GM08714 (cell line): ENCODE measurements around the gene CREB3L2.

ENCODE experiments used
- H3K4me3 ChIP-seq: fragments of 200-500 bp; sonication (Bioruptor generic); 2 replicates; pipeline ENCODE4 v1.5.1; 2014; ENCODE audit warnings: mild to moderate bottlenecking, low read length, inconsistent platforms
- ZNF274 ChIP-seq: IDR thresholded peaks from 2 replicates; pipeline ENCODE4 v1.6.1; 2012; ENCODE audit warnings: mild to moderate bottlenecking, low read depth, low read length

CREB3L2 gene

DNA sequence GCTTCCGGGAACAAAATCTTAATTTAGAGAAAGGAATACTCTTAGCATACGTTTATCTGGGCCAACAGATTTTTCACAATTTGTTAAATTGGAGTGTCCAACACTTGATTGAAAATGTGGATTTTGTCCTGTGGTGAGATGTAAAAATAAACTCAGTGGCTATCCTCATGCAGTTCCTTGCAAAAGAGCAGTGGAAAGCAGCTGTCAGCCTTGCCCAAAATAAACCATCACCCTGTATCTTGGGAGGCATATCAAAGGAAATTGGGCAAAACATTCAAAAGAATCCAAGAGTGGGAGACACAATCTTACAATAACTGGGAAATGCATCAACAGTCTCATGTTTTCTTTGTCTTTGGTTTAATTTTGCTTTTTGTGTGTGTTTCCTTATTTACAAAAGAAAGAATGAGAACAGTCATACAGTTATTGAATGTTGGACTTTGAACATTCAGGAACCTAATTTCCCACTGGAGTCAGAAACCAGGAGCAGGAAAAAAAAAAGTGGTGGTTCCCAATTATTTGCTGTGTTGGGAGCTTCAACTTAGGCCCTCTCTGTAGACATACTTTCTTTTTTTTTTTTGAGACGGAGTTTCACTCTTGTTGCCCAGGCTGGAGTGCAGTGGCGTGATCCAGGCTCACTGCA is 110.8 kb downstream of the CREB3L2 start:
- no peak for TF ChIP-seq ZNF274
- H3K4me3 ChIP-seq = no peak overlapping the region

DNA sequence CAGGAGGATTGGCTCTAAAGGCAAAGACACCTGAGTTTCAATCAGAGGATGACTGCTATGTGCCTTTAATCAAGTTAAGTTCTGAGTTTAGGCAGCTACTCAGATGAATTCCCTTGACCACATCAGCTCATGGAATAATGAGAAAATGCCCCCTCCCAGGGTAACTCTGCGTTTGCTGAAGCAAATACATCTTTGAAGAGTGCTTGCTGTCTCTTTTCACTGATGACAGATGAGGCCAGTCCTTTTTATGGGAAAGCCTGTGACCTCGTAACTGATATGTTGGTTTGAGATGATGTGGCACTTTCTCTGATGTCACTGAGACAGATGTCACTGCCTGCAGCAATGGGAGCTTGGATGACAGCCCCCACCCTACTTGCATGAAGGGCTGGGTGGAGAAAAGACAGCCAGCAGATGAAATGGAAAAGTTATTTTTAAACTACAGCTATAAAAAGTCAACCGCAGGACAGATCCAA is 111.4 kb downstream of the CREB3L2 start:
- no peak for TF ChIP-seq ZNF274
- H3K4me3 ChIP-seq = no peak overlapping the region

DNA sequence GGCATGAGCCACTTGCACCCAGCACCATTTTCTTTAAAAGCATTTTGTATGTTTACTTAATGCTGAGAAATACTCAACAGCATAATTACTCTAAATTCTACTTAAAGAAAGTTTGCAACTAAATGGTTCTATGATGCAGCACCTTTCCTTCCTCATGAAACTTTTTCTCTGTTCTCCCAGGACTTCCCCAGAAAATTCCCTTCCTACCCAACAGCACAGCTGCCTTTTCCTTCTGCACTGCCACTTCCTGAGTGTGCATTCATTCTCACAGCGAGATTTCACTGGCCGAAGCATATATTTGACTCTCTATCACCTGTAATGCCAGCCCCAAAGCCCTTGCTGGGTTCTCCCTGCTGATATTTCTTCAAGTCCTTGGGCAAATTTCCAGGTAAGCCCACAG is 113.6 kb downstream of the CREB3L2 start:
- TF ChIP-seq ZNF274 = no peak
- no peak overlapping the region for H3K4me3 ChIP-seq

DNA sequence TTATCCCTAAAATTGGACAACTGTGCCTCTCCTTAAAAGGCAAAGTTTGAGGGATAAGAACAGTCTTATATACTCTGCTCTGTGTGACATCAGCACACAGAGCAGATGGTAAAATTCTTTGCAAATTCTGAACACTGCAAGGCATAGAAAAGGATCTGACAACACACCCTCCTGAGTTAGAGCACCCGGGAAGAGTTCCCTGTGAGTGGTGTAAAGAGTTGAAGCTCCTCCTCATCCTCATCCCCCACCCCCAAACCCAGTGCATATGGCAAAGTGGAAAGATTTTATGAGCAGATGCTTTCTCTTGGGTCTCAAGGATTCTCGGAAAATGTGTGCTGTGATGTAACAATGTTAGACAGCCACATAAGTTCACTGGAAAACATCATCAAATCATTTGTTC is 115.1 kb downstream of the CREB3L2 start:
- no peak for TF ChIP-seq ZNF274
- H3K4me3 ChIP-seq = no peak overlapping the region

DNA sequence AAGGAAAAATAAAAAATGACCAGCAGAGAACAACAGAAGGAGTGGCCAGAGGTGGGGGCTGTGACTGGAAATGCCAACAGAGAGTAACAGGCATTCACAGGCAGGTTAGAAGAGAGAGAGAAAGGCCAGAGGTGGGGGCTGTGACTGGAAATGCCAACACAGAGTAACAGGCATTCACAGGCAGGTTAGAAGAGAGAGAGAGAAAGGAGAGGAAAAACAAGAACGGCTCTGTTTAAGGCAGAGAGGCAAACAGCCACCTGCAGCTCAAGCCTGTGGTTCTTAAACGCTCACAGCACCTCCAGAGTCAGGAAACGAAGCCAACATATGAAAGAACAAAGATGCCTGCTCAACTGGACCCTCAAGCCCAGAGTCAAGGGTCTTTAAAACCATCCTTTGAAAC is 115.6 kb downstream of the CREB3L2 start:
- no peak for TF ChIP-seq ZNF274

DNA sequence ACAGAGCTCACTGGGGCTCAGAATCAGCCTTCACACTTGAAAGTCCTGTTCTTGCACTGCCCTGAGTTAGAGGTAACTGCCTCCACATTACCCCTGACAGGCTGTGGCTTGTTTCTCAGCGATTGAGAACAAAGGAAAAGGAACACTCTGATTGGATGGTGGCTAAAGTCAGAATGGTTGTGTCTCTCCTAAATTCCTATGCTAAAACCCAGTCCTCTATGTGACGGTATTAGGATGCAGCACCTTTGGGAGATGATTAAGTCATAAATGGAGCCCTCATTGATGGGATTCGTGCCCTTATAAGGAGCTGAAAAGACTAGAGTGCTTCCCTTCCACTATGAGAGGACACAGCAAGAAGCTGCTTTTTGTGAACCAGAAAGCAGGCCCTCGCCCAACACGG is 116.2 kb downstream of the CREB3L2 start:
- no peak overlapping the region for H3K4me3 ChIP-seq
- TF ChIP-seq ZNF274 = no peak

More for the DNA sequence above, 115.6 kb downstream of the CREB3L2 start:
- H3K4me3 ChIP-seq = no peak overlapping the region

DNA sequence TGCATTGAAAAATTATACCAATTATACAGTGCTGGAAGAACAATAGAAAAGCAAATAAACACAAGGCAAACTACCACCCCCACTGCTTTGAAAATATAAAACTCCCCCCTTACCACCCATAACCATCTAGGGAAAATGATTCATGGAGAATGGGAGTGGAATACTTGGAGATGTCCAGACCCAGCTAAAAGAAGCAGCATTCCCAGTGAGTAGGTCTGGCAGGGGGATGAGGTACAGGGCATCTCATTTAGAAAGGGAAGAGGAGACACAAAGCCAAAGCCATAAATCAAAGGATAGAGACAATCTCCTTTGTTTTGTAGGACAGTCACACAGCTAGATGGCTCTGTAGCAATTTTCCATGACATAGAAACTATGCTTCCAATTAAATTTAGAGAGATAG is 119.1 kb downstream of the CREB3L2 start:
- TF ChIP-seq ZNF274 = no peak
- no peak overlapping the region for H3K4me3 ChIP-seq

DNA sequence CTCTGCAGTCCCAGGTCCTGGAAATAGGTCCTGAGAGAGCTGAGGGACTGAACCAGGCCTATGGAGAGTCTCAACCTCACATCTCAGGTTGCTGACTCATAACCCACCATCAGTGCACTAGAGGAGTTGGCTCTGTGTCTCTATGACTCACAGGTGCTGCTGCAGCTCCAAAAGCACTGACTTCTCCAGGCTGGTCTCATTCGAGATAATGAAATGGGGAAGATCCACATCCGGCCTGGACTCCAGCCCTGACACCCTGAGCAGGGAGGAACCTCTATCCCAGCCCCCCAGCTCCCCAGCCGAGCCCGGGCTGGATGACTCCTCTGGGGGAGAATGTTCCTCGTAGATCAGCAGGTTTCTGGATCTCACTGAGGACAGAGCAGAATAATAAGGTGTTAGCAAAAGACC is 119.6 kb downstream of the CREB3L2 start:
- no peak for TF ChIP-seq ZNF274
- no peak overlapping the region for H3K4me3 ChIP-seq

DNA sequence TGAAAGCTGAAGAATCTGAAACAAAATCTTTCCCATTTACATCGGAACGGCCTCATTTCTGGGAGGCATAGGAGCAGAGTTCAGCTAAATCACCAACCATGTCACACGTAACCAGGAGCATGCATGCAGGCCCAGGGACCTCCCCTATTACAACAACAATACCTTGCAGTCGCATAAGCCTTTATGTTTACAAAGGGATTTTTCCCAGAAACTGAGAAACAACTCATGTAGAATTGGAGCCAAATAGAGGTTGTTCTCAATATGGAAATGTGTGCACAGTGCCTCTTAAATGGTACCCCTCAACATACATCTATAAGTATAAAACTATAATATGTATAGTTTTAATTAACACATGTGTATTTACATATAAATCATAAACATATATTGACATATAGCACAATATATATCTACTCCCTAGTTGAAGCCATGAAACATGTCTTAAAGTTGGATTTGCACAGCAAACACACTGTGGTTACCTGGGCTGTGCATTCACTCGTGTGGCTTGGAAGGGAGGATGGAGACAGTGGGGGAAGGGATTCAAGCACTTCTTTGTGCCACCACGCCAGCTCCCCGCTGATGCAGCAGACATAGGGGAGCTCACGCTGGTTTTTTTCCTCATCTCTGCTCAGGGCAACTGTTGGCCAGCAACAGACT is 120.2 kb downstream of the CREB3L2 start:
- no peak for TF ChIP-seq ZNF274
- H3K4me3 ChIP-seq = no peak overlapping the region

DNA sequence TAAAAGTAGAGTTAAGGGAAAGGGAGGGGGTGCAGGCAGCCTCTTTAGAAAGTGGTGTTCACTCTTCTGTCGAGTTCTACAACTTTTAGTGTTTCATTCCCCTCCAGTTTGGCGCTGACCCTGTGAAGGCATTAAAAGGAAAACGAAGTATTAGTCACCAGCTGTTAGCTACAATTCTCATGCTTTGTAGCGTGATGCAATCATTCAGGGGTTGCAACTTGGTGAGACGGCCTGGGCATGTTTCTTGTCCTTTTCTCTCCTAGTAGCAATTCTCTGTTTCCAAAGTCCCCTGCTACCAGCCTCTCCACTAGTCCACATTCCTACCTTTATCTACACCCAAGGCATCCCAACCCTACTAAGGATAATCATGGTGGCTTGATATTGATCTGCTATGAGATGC is 121.5 kb downstream of the CREB3L2 start:
- no peak for TF ChIP-seq ZNF274

DNA sequence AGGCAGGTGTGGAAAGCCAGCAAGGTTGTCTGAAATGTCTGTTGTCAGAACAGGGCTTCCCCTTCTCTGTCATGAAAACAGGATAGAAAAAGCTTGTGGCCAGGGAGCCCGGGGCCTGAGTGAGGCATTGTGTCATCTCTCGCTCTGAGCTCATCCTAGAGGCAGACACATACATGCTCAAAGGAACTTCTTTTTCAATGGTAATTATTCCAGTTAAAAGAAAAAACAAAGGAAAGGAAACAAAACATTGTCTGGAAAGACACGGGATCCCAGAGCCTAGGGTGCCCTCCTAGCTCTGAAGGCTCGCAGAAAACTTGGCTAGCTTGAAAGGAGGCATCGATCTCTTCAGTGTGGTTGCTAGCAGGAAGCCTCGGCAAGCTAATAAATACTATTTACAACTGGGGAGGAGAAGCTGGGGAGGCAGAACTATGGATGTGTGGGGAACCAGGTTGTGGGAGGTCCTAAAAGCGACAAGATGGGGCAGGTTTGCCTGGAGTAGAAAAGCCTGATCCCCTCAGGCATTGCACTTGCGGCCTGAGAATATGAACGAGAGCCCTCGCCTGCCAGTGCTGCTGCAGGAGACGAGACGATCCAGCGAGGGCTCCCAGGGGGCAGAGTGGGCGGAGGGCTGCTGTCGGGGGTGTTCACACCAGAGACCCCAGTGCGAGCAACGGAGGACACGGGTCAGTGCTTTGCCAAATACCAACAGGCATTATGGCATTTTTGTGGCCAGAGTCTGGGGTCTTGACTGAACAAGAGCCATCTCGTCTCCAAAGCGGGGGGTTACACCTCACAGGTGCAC is 122.3 kb downstream of the CREB3L2 start:
- no peak overlapping the region for H3K4me3 ChIP-seq
- TF ChIP-seq ZNF274 = no peak

More for the DNA sequence above, 121.5 kb downstream of the CREB3L2 start:
- no peak overlapping the region for H3K4me3 ChIP-seq

DNA sequence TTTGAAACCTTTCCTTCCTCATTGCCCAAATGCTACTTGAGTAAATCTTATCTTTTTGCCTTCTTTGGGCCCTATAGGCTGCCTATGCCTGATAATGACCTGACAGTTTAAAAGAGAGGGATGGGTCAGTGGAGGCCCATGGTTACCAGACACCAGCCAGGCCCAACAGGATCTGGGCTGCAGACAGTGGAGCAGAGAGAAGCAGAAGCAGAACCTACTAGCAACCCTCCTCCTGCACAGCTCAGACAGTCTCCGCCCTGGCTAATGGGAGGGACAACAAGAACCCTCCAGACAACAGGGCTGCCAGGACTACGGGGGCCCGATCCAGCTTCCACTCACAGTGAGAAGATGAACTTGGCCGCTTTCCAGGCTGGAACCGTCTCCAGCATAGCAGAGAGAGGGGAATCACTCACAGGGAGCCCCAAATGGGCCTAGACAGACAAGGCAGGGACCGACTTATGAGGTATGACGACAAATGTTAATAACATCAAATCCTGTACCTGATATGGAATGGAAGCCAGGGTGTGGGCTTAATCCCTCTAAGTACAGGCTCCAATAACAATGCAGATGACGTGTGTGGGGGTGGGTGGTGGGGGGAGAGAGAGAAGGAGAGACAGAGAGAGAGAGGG is 123.4 kb downstream of the CREB3L2 start:
- no peak for TF ChIP-seq ZNF274
- no peak overlapping the region for H3K4me3 ChIP-seq

DNA sequence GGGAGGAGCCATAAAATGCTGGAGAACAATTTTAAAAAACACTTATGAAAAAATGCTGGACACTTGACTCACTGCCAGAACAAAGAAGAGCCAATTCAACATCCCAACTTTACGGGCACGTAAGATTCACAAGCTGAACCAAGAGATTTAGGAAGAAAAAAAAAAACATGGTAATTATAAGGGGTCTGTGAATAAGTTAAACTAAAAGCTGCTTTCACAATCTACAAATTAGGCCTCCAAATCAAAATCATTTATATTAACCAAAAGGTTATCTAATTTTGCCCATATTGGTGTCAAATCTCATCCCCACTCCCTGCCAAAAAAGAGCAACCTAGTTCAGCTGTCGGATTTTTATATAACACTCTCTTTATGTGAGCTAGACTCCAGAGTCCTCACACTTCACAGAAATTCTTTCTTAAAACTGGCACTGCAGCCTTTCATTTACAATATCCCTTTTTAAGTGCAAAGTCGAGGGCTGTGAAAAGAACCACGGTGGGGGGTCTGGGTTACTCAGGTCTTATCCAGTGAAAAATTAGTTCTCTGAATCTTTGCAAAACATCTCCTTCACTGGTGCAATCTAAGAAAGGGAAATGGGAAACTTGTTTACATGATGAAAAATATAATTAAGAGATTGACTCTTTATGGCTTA is 124.7 kb downstream of the CREB3L2 start:
- TF ChIP-seq ZNF274 = no peak
- no peak overlapping the region for H3K4me3 ChIP-seq

DNA sequence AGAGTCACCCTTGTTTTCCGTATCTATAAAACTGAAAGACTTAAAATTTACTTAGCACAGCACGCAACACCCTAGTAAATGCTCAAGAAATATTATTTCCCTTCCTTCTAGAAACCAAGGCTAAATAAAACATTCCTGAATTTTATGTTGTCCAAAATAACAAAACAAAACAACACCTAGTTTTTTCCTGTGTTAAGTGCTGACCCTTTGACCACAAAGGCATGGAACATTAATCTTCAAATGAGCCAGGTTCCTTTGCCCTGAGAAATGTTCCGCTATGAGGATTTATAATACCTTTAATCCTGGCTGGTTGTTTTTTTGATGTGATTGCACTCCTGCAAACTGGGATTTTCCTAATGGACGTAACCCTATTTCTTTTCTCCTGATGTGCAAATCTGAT is 126.1 kb downstream of the CREB3L2 start:
- TF ChIP-seq ZNF274 = no peak
- no peak overlapping the region for H3K4me3 ChIP-seq
